Fibroblast of mammary gland (primary cell): Measurements from ENCODE around the gene DNTT.

Experiments used
- DNase-seq: peaks from one replicate; pipeline ENCODE4 v3.0.0-alpha.2; 2010; ENCODE audit warnings: low read depth
- H3K4me3 ChIP-seq: 2 replicates; pipeline ENCODE4 v1.5.1; 2011; ENCODE audit warnings: low read depth, mild to moderate bottlenecking, low read length, moderate library complexity; ENCODE audit not compliant: control insufficient read depth
- CTCF ChIP-seq: conservative IDR thresholded peaks from 2 replicates; pipeline ENCODE4 v1.5.1; 2011; ENCODE audit warnings: low read depth, low read length, inconsistent platforms; ENCODE audit not compliant: control insufficient read depth, insufficient read depth

DNTT gene

GRCh38 chr10:96352582-96352981 lies 48.3 kb downstream of the DNTT start:
- H3K4me3 ChIP-seq = no peak overlapping the region
- no peak for DNase-seq
- no peak for TF ChIP-seq CTCF

GRCh38 chr10:96357038-96357620 lies 52.9 kb downstream of the DNTT start:
- no peak for DNase-seq
- H3K4me3 ChIP-seq = no peak overlapping the region
- no peak for TF ChIP-seq CTCF

- no peak for DNase-seq
- H3K4me3 ChIP-seq = no peak within 1 kb of the TSS
- TF ChIP-seq CTCF = no peak
Observed at GRCh38 chr10:96358851-96359540, 54.8 kb downstream of the DNTT start, which contains the start of gene OPALIN. OPALIN (minus strand) TSS chr10:96359002; CDS start chr10:96358896, 106 bp downstream.

GRCh38 chr10:96359616-96360015 lies 55.4 kb downstream of the DNTT start:
- no peak overlapping the region for H3K4me3 ChIP-seq
- TF ChIP-seq CTCF = no peak
- DNase-seq = no peak

GRCh38 chr10:96360331-96360730 lies 56.1 kb downstream of the DNTT start:
- no peak for TF ChIP-seq CTCF
- no peak for DNase-seq
- H3K4me3 ChIP-seq = no peak overlapping the region

- TF ChIP-seq CTCF = no peak
- no peak for DNase-seq
Observed at GRCh38 chr10:96360766-96361165, 56.5 kb downstream of the DNTT start.

More at GRCh38 chr10:96360766-96361165, 56.5 kb downstream of the DNTT start:
- no peak overlapping the region for H3K4me3 ChIP-seq
